ENCODE data around the gene ALX3.

The ALX3 gene

DNA sequence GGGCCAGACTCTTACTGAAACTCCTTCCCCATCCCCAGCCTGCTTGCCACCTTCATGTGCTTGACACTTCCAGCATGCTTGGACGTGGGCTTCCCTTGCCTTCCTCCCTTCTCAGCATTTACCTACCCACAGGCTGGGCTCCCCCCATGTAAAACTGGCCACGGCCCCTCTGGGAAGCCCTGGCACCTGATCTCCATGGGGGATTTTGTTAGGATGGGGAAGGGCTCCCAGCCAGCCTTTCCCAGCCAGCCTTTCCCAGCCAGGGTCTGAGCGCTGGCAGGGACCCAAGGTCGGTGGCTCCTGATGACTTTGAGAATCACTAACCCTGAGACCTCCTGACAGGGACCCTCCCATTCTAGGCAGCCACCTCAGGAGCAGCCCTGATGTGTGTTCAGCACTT, 6.7 kb downstream of the ALX3 start:
- DNase-seq: no peak

DNA sequence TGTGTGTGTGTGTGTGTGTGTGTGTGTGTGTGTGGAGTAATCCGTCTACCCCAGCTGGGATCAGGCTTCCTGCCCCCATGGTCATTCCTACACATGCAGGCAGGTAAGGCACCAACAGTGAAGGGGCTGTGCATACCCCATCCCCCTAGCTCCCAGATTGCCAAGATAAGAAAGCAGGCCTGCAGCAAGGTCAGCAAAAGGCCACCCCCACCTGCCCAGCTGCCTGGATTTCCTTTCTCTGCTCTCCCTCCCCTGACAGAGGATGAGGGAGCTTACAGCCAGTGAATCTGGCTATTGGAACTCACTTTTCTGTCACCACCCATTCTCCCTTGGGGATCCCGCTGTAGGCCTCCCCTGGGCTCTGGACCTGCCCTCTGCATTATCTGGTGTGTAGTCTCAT, 7.9 kb downstream of the ALX3 start:
- no peak for DNase-seq

DNA sequence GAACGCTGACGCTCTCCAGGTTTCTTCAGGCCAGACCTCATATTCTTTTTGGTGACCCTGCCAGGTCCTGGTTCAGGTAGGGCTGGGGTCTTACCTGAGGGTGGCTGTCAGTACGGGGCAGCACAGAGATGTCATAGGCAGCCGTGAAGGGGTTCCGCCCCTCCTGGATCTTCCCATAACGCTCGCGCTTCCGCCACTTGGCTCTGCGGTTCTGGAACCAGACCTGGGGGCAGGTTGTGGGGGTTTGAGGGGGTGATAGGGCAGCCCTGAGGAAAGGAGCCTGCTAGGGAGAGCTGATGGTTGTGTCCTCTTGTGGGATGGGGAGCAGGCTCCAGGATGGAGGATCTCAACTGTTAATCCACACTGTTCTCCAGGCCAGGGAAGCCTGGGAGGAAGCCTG, 9.1 kb downstream of the ALX3 start:
- no peak for DNase-seq

DNA sequence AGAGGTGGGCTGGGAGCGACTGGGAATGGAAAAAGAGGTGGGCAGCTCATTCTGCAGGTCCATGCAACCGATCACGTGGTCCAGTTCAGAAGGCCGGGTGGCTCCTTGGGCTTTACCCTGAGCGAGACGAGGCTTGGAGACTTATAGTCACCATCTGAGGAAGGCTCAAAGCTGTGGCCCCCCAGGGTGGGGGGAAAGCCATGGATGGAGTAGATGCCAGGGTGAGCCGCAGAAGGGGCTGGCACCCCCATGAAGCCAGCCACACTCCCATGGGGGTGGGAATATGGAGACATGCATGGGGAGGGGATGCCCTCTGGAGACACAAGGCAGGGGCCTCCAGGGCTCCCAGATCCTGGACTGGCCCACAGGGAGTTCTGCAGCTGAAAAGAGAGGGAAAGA, 9.8 kb downstream of the ALX3 start:
- DNase-seq: no peak

DNA sequence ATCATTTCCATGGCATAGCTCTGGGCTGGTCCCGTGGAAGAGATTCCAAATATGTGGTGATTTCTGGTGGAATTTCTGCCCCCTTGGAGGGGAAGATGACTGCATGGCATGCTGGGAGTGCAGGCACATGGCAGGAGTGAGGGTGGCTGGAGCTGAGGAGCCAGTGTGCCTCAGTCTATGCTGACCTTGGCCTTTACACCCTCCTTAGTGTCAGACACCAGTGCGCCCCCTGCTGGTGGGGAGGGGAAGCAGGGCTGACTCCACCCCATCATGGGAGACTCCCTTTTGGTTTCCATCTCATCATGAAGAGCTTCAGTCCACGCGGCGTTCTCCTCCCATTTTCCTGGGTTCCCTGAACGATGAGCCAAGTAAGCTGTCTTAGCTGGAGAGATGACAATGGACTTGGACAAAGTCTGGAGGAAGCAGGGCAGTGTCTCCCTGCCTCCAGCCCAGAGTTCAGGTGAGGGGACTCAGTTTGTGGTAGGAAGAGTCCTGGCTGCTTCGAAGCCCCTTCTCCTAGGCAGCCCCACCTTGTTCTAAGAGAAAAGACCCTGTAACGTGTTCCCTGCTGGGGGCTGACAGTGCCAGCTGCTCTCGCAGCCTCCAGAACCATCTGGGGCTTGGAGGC, 10.3 kb downstream of the ALX3 start:
- no peak for DNase-seq

DNA sequence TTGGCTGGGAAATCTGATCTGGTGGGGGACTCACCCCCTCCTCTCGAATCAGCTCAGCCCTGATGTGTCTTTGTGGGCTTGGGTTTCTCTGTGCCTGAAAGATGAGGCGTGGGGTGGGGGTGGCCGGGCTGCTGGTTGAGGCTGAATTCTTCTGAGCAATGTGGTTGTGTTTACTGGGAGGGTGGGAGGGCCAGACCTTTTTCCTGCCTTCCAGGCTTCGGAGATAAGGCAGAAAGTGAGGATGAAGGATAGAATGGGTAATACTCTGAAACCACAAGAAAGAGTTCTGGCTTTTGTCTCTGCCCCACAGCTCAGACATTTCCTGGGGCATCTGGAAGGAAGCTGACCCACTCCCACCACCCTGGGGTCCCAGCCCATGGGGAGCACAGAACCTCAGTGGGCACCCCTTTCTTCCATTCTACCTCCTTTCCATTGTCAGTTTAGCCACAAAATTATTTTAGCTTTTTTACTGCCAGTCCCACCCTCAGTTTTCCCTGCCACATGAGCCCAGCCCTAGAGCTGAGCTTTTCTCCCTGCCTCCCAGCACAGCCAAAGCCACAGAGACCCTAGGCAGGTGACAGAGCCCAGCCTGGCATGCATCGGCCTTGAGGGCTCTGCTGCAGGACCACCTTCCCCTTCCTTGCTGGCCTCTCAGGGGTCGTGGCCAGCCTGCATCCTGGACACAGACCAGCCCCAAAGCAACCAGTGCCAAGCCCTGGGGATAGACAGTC, 11.2 kb downstream of the ALX3 start:
- DNase-seq: no peak

DNA sequence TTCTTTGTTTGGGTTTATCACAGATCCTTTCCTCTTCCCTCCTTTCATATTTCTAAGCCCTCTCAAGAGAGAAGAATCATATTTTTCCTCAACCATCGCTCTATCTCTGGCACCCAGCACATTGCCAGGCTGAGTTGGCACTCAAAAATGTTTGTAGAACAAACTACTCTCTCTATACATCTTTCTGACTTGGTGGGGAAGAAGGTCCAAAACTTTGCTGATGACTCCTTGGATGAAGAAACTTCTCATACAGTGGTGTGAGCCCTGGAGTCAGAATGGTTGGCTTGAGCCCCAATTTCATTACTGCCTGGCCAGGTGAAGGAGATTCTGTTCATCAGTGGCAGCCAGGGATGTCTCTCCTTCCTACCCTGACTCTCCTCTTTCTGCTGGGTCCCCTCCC, 11.9 kb downstream of the ALX3 start:
- DNase-seq: no peak

DNA sequence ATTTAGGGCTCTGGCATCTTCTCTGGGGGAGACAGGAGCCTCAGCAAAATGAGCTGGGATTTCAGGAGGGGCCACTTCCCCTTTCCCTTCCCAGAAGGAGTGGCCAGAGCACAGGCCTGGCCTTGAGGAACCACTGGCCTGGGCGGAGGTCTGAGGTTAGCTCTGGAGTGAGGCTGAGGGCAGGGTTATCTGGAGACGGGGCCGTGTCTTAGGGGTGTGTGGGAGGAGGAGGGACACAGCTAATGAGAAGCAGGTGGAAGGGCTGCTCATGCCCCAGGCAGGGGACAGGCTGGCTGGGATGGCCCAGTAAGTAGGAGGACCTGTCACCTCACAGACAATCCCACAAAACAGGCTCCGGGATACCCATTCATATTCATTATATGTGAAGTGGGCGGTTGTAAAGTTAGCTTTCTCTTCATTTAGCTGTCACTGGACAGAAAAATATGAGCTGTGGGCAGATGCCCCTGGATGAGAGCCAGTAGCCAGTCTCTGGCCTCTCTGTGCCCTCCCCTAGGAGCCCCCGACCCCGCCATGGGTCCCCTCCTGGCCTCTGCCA, 12.4 kb downstream of the ALX3 start:
- no peak for DNase-seq

DNA sequence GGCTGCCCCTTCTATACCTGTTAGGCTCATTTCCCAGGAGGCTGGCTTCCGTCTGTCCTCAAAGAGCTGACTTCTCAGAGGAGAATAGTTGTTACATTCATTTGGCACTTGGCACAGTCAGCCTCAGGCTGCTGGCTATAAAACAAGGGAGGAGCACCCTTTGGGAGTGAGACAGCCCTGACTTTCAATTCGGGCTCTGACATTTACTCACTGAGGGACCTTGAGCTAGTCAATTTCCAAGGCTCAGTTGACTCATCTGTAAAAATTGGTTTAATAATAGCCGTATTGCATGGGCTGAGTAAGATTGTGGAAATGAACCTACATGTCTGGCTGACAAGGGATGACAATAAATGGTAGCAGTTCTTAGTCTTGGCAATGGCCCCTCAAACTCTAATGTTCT, 13.7 kb downstream of the ALX3 start:
- no peak for DNase-seq

DNA sequence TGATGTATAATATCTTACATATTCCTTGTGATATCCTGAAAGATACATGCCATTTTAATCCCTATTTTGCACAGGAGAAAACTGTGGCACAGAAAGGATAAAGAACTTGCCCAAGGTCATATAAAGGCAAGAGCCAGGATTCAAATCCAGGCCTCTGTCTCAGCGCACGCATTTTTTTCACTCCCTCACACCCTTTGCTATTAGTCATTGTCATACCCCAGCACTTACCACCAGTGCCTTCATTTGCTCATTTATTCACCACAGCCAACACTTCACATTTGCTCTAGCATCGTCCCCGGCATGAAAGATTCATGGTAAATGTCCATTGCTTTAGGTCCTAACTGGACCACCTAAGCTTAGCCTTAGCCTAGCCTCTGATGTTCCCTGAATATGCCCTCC, 14.2 kb downstream of the ALX3 start:
- no peak for DNase-seq

DNA sequence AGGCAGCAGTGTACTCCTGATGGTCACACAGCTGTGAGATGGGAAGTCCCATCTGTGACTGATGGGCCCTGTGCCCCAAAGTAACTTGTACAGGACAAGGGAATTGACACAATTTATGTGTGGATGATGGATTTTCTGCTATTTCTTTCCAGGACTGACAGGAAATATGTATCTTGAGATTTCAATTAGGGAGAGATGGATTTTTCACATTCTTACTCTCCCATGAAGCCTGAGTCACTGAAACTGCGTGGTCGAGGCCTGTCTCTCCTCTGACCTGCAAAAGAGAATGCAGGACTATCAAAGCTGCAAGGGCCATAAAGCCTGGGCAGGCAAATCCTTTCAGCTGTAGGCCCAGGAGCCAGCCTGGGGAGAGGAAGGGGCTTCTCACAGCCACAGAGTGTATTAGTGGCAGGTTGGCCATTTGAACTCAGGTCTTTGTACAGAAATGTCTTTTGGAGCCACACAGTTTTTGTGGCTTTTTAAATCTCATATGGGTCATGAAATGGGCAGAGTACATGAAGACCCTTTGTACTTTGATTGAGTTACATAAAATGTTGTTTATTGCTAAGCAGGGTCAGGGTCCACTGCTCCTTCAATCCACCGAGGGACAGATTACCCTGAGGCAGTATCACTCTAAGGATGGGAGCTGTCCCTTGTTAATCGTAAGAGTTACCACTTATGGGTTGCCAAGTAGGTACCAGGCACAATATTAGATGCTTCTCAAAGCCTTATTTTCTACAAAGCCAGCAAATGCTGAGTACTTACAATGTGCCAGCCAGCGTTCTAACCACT, 14.8 kb downstream of the ALX3 start:
- no peak for DNase-seq

DNA sequence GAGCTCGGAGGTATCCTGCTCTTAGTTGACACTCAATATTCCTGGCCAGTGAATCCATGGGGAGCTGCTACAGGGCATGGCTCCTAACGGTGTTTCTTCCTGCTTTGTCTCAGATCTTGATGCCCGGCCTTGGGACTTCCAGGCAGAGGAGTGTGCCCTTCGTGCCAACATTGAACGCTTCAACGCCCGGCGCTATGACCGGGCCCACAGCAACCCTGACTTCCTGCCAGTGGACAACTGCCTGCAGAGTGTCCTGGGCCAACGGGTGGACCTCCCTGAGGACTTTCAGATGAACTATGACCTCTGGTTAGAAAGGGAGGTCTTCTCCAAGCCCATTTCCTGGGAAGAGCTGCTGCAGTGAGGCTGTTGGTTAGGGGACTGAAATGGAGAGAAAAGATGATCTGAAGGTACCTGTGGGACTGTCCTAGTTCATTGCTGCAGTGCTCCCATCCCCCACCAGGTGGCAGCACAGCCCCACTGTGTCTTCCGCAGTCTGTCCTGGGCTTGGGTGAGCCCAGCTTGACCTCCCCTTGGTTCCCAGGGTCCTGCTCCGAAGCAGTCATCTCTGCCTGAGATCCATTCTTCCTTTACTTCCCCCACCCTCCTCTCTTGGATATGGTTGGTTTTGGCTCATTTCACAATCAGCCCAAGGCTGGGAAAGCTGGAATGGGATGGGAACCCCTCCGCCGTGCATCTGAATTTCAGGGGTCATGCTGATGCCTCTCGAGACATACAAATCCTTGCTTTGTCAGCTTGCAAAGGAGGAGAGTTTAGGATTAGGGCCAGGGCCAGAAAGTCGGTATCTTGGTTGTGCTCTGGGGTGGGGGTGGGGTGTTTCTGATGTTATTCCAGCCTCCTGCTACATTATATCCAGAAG, 16.7 kb downstream of the ALX3 start:
- no peak for DNase-seq

DNA sequence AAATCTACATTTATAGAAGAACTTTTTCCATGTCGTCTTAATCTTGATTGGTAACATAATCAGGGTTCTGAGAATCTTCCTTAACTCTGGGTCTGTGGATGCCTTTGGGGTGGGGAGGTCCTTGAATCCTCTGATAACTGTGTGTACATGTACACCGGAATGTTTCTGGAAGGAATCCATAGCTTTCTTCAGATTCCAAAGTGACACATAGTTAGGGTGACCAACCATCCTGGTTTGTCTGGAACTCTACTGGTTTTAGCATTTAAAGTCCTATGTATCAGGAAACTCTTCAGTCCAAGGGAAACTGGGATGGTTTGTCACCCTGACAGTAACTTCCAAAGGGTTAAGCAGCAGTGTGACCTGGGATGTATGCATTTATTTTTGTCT, 19.2 kb downstream of the ALX3 start:
- no peak for DNase-seq

DNA sequence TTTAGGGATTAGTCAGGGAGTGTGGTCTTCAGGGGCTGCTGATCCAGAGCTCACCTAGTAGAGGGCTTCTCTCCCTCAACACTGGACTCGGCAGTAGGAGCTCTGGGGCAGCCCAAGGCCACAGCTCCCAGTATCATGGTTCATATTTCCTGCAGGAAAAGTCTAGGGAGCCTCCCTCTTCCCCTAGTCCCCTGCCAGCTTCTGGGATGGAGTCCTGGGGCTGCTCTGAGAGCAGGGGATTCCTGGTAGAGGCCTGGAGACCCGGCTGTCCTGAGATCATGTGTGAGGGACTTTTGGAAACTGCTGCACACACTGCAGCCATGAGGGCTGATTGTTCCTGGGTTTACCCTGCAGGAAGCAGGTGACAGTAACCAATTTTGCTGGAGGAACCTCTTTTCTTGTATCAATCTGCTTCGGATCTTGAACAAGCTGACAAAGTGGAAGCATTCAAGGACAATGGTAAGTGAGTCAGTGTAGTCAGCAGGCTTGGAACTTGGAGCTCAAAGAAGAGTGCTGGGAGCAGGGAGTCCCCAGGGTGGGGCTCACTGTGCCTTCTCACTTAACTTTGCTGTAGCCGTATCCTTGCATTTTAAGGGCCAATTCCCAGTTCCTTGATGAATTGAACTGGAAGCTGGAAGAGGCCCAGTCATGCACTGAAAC, 19.7 kb downstream of the ALX3 start:
- no peak for DNase-seq

DNA sequence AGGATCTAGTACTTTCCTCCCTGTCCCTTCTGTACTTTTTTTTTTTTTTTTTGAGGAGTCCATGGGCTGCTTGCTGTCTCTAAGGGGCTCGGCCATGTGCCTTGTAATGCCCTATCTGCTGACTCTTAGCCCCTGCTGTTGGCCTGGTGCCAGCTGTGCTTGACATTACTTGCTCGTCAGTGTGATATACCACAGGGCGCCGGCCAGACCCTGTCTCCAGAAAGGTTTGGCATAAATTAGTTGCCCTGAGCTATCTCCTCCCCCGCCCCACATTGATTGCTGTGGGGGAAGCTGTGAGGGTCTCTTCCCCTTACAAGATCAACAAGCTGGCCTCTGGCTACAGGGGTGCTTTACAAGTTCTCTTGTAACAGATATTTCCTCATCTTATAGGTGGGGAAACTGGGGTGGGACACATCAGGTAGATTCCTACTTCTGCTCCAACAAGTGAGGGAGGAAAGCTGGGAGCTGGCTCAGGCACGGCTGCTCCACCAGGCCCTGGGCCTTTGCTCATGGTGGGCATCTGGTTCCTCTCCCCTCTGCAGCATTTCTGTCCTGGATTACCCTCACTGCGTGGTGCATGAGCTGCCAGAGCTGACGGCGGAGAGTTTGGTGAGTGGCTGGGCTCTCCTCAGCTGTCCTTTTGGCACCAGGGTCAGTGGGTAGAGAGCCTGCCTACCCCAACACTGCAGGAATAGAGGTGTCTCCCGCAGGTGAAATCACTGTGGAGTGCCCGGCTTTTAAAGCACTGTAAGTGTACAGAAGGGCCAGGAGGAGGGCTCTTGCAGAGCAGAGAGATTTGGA, 20.5 kb downstream of the ALX3 start:
- DNase-seq: no peak

DNA sequence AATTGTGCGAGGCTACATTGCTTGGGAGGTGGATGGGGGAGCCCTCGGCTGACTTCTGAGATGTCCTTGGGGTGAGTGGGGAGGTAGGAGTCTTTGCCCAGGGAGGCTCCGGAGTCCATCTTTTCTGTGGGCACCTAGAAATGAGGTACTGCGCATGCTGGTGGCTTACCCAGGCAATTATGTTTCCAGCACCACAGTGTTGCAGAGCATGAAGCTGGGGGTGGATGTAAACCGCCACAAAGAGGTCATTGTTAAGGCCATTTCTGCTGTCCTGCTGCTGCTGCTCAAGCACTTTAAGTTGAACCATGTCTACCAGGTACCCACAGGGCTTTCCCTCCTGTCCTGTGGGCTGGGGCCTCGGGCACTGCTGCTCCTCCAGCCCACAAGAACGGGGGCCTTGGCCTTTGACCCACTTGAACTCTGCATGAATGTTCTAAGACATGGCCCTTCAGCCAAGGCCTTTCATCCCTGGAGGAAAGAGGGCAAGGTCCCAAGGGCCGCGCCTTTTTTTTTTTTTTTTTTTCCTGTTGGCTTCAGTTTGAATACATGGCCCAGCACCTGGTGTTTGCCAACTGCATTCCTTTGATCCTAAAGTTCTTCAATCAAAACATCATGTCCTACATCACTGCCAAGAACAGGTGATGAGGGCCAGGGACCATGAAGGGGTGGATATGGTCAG, 21.4 kb downstream of the ALX3 start:
- no peak for DNase-seq

DNA sequence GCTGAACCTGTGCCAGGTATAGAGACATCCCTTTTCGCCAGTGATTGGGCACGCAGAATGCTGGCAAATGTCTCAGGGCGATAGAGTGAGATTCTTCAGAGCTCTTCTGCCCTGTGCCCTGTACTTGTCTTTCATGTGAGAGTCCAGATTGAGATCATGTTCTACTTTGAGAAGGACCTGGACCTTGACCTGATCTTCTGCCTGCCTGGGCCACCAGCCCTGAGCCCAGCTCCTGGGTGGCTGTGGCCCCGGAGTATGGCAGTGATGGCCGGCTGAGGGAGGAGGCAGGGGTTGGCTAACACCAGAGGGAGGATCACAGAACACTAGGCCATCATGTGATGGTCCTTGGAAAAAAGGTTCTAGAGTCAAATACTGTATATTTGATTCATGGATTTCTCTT, 22.2 kb downstream of the ALX3 start:
- no peak for DNase-seq

DNA sequence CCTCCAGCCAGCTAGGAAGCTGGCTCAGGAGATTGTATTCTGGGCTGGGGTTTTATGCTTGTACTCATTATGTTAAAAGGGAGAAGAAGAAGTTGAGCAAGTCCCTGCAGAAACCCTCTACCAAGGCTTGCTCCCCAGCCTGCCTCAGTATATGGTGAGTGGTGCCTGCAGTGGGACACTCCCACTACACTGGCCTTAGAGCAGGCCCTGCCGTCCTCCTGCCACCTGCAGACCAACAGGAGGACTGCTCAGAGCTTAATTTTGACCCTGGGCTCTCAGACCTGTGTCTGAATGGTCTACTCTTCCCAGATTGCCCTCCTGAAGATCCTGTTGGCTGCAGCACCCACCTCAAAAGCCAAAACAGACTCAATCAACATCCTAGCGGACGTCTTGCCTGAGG, 23.0 kb downstream of the ALX3 start:
- DNase-seq: no peak

DNA sequence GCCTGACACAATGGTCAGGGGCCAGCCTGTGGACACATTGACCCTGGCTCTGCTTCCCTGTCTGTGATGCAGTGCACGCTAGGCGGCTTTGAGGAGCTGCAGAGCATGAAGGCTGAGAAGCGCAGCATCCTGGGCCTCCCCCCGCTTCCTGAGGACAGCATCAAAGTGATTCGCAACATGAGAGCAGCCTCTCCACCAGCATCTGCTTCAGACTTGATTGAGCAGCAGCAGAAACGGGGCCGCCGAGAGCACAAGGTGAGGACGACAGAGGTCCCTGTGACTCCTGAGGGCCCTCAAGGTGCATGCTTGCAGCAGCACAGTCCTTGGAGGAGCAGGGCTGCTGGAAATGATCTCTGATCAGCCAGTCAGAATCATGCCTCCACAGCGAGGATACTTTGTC, 27.5 kb downstream of the ALX3 start:
- DNase-seq: no peak

DNA sequence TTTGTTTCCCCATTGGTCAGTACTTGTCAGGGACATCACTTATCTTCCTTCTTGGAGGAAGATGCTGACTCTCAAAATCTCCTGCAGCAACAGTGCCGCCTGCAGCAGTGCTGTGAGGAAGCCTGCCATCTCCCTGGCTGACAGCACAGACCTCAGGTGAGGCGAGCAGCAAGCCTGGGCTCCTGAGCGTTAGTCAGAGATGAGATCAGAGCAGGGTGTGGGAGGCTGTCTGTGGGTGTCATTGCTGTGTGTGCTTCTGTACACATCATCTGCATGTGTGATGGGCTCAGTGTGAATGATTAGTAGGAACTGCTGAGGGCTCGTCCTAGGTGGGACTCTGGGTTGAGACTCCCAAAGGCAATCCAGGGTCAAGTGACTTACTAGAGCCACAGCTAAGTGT, 29.9 kb downstream of the ALX3 start:
- no peak for DNase-seq

DNA sequence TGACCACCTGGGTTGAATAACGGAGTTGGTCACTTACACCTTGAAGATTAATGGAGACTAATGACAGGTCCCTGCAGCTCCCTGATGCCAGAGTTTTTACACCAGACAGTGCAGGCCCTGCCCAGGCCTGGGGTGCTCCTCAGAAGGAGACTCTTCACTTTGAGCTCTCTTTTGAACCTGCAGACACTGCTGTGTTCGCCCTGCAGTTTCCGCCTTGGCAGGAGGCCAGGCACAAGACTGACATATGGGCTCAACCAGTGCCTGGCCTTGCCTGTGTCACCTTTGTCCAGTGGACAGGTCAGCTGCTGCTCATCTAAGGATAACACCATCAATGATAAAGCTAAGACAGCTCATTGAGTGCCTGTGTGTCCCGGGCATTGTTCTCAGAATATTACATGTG, 30.8 kb downstream of the ALX3 start:
- DNase-seq: no peak

Data from NCI-H1048 (cell line).